HG03378 (cell line): ENCODE data around the gene IL17RB.

Source experiments
- ATAC-seq: cut with Tn5 transposase; IDR thresholded peaks from one replicate; pipeline ENCODE4 v1.9.1; 2021; ENCODE audit warnings: mild to moderate bottlenecking, moderate library complexity; ENCODE audit not compliant: unreplicated experiment

Gene IL17RB

GRCh38 chr3:53828581-53828980 lies 17.8 kb upstream of the IL17RB start:
- no peak for ATAC-seq

- ATAC-seq = no peak
Observed at GRCh38 chr3:53829605-53830004, 16.8 kb upstream of the IL17RB start.

GRCh38 chr3:53830944-53831343 lies 15.4 kb upstream of the IL17RB start:
- no peak for ATAC-seq

- ATAC-seq = no peak
Observed at GRCh38 chr3:53833053-53833645, 13.2 kb upstream of the IL17RB start.

- no peak for ATAC-seq
Observed at GRCh38 chr3:53833700-53834099, 12.7 kb upstream of the IL17RB start.

GRCh38 chr3:53834429-53835095 lies 11.8 kb upstream of the IL17RB start:
- no peak for ATAC-seq

- ATAC-seq = no peak
Observed at GRCh38 chr3:53835257-53835656, 11.1 kb upstream of the IL17RB start.

- no peak for ATAC-seq
Observed at GRCh38 chr3:53836084-53836872, 10.1 kb upstream of the IL17RB start.

GRCh38 chr3:53837331-53837730 lies 9.0 kb upstream of the IL17RB start:
- no peak for ATAC-seq

GRCh38 chr3:53841296-53841695 lies 5.1 kb upstream of the IL17RB start:
- ATAC-seq = no peak

GRCh38 chr3:53842436-53843194 lies 3.8 kb upstream of the IL17RB start:
- ATAC-seq = no peak

- peak; percentile 49 for ATAC-seq
Observed at GRCh38 chr3:53843195-53844177, 2.9 kb upstream of the IL17RB start.

- no peak for ATAC-seq
Observed at GRCh38 chr3:53844262-53845102, 1.9 kb upstream of the IL17RB start.

- ATAC-seq = no peak
Observed at GRCh38 chr3:53845103-53845880, 1.1 kb upstream of the IL17RB start.

GRCh38 chr3:53845881-53846133 lies 561 bp upstream of the IL17RB start:
- no peak for ATAC-seq

- ATAC-seq = no peak
Observed at GRCh38 chr3:53846851-53847155, 435 bp downstream of the IL17RB start.

- ATAC-seq = no peak
Observed at GRCh38 chr3:53849916-53850315, 3.5 kb downstream of the IL17RB start.

GRCh38 chr3:53850895-53851294 lies 4.5 kb downstream of the IL17RB start:
- ATAC-seq = no peak

- ATAC-seq = no peak
Observed at GRCh38 chr3:53856964-53857363, 10.6 kb downstream of the IL17RB start.
